Measurements from ENCODE around the gene CHPF.

The CHPF gene

DNA sequence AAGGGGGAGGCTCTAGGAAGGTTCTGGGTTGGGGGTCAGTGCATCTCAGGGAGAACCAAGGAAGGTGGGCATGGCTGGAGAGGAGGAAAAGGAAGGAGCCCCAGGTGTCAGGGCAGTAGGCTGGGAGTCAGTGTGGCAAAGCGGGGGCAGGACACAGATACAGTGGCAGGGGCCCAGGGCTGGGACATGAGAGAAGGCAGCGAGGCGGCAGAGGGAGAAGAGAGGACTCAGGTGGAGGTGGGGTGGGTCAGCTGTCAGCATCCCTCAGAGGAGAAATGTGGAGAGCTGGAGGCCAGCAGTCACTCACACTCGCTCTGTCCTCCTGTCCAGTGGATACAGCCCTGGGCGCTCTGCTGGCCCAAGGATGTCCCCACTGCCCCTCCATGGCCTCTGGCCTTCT lies 50.5 kb downstream of the CHPF start:
- Histone ChIP-seq H3K4me2 (no peak overlapping the region), H3K9me3 (replicated peaks in 1 of 11) (no peaks in the 10 kb centered on the region), H3K36me3 (no peaks in the 10 kb centered on the region), H3K9ac (no peak overlapping the region), H3K27ac (no peak overlapping the region), H3K4me3 (no peak overlapping the region), H3K27me3 (peaks cover 30 to 45% (median 40%) of the 10 kb centered on the region in 11 experiments), H3K4me1 (peaks cover 5 to 31% (median 23%) of the 10 kb centered on the region in 10 experiments; a peak in 18 of 20 replicates), H4K20me1 (peaks cover 0 to 36% (median 0%) of the 10 kb centered on the region in 11 experiments; a peak in 6 of 22 replicates)
- no peak for TF ChIP-seq Cebpa-rat (IDR thresholded peaks at IDR 0.05)

GRCh38 chr2:219492575-219492974 lies 51.0 kb downstream of the CHPF start:
- peaks cover 24 to 43% (median 35%) of the 10 kb centered on the region in 11 experiments for H3K27me3 ChIP-seq
- TF ChIP-seq Cebpa-rat (IDR thresholded peaks at IDR 0.05) = no peak
- no peak overlapping the region for H3K9ac ChIP-seq
- H3K4me1 ChIP-seq = peaks cover 0 to 26% (median 18%) of the 10 kb centered on the region in 10 experiments; a peak in 17 of 20 replicates
- no peaks in the 10 kb centered on the region for H3K36me3 ChIP-seq
- H4K20me1 ChIP-seq = peaks cover 0 to 36% (median 0%) of the 10 kb centered on the region in 11 experiments; a peak in 7 of 22 replicates
- no peak overlapping the region for H3K4me2 ChIP-seq
- no peak overlapping the region for H3K4me3 ChIP-seq
- H3K27ac ChIP-seq = no peak overlapping the region
- no peaks in the 10 kb centered on the region for H3K9me3 ChIP-seq (replicated peaks in 1 of 11)

DNA sequence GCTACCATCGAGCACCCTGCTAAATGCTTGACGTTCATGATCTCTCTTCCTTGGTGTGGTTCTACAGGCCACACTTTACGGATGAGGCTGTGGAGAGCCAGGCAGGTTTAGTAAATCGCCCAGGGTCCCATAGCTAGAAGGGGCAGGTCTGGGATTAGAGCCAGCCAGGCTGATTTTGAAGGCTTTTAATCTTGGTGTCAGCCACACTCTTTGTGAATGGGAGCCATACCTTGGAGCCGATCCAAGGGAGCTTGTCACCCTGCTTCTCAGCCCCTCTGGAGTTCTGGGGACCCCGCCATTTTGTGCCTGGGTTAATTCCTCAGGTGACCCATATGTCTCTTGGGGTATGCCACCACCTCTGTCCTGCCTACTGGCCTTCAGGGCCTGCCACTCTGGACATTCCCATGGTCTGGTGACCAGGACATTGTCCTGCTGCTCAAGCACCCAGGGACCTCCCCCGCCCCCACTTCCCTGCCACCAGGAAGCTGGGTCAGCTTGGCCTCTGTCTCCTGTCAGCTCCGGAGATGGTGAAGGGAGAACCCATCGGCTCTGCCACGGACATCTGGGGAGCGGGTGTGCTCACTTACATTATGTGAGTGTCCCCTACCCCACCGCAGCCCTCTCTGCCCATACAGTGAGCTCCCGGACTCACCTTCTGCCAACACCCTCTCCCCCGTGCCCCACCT lies 52.2 kb downstream of the CHPF start:
- Histone ChIP-seq H3K4me1 (peaks cover 0 to 18% (median 13%) of the 10 kb centered on the region in 10 experiments; a peak in 14 of 20 replicates), H3K27ac (no peak overlapping the region), H3K9ac (no peak overlapping the region), H3K36me3 (no peaks in the 10 kb centered on the region), H3K4me3 (no peak overlapping the region), H4K20me1 (peaks cover 0 to 32% (median 0%) of the 10 kb centered on the region in 11 experiments; a peak in 6 of 22 replicates), H3K4me2 (no peak overlapping the region), H3K27me3 (peaks cover 16 to 40% (median 31%) of the 10 kb centered on the region in 11 experiments), H3K9me3 (replicated peaks in 1 of 11) (no peaks in the 10 kb centered on the region)
- no peak for TF ChIP-seq Cebpa-rat (IDR thresholded peaks at IDR 0.05)

DNA sequence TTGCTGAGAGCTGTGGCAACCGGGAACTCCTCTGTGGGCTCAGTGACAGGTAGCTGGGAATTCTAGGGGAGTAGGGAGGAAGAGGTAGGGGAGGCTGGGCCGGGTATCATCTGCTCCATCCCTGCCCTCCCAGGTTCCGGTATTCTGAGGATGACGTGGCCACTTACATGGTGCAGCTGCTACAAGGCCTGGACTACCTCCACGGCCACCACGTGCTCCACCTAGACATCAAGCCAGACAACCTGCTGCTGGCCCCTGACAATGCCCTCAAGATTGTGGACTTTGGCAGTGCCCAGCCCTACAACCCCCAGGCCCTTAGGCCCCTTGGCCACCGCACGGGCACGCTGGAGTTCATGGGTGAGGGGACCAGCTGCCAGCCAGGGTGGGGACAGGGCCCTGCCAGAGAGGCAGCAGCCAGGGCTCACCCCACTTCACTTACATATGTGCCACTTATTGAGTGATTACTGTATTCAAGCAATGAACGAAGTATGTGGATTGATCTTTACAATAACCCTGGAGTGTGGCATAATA lies 52.9 kb downstream of the CHPF start:
- no peak for TF ChIP-seq Cebpa-rat (IDR thresholded peaks at IDR 0.05)
- H3K4me1 ChIP-seq = peaks cover 0 to 16% (median 5%) of the 10 kb centered on the region in 10 experiments; a peak in 14 of 20 replicates
- no peak overlapping the region for H3K9ac ChIP-seq
- no peak overlapping the region for H3K4me3 ChIP-seq
- H3K27ac ChIP-seq = no peak overlapping the region
- peaks cover 0 to 32% (median 0%) of the 10 kb centered on the region in 11 experiments; a peak in 7 of 22 replicates for H4K20me1 ChIP-seq
- peaks cover 16 to 40% (median 31%) of the 10 kb centered on the region in 11 experiments for H3K27me3 ChIP-seq
- no peaks in the 10 kb centered on the region for H3K36me3 ChIP-seq
- H3K9me3 ChIP-seq (replicated peaks in 1 of 11) = no peaks in the 10 kb centered on the region
- H3K4me2 ChIP-seq = no peak overlapping the region

- peaks cover 16 to 40% (median 31%) of the 10 kb centered on the region in 11 experiments for H3K27me3 ChIP-seq
- H3K36me3 ChIP-seq = no peaks in the 10 kb centered on the region
- no peak overlapping the region for H3K4me3 ChIP-seq
- TF ChIP-seq Cebpa-rat (IDR thresholded peaks at IDR 0.05) = no peak
- H3K27ac ChIP-seq = no peak overlapping the region
- peaks cover 0 to 32% (median 0%) of the 10 kb centered on the region in 11 experiments; a peak in 6 of 22 replicates for H4K20me1 ChIP-seq
- H3K9ac ChIP-seq = no peak overlapping the region
- peaks cover 0 to 11% (median under 1%) of the 10 kb centered on the region in 10 experiments; a peak in 9 of 20 replicates for H3K4me1 ChIP-seq
- H3K9me3 ChIP-seq (replicated peaks in 1 of 11) = no peaks in the 10 kb centered on the region
- no peak overlapping the region for H3K4me2 ChIP-seq
These were observed 53.4 kb downstream of the CHPF start for GRCh38 chr2:219490186-219490585.

DNA sequence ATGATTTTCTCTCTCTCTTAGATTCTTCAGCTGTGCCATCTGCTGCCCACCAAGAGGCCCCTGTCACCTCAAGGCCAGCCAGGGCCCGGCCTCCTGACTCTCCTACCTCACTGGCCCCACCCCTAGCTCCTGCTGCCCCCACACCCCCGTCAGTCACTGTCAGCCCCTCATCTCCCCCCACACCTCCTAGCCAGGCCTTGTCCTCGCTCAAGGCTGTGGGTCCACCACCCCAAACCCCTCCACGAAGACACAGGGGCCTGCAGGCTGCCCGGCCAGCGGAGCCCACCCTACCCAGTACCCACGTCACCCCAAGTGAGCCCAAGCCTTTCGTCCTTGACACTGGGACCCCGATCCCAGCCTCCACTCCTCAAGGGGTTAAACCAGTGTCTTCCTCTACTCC lies 54.3 kb downstream of the CHPF start:
- Histone ChIP-seq H3K27ac (no peak overlapping the region), H3K36me3 (no peaks in the 10 kb centered on the region), H3K9me3 (replicated peaks in 1 of 11) (no peaks in the 10 kb centered on the region), H3K4me2 (no peak overlapping the region), H4K20me1 (peaks cover 0 to 40% (median under 1%) of the 10 kb centered on the region in 11 experiments; a peak in 8 of 22 replicates), H3K4me3 (no peak overlapping the region), H3K4me1 (peaks cover 0 to 8% (median 0%) of the 10 kb centered on the region in 10 experiments; a peak in 2 of 20 replicates), H3K27me3 (peaks cover 22 to 40% (median 31%) of the 10 kb centered on the region in 11 experiments), H3K9ac (no peak overlapping the region)
- TF ChIP-seq Cebpa-rat (IDR thresholded peaks at IDR 0.05) = no peak
